Measurements from ENCODE around the gene UCKL1.
"Not testable (repeated sequence)": the region's sequence is repeated elsewhere in the genome, so short reads cannot be mapped to it uniquely, and the experiment has no call there.

The UCKL1 gene

DNA sequence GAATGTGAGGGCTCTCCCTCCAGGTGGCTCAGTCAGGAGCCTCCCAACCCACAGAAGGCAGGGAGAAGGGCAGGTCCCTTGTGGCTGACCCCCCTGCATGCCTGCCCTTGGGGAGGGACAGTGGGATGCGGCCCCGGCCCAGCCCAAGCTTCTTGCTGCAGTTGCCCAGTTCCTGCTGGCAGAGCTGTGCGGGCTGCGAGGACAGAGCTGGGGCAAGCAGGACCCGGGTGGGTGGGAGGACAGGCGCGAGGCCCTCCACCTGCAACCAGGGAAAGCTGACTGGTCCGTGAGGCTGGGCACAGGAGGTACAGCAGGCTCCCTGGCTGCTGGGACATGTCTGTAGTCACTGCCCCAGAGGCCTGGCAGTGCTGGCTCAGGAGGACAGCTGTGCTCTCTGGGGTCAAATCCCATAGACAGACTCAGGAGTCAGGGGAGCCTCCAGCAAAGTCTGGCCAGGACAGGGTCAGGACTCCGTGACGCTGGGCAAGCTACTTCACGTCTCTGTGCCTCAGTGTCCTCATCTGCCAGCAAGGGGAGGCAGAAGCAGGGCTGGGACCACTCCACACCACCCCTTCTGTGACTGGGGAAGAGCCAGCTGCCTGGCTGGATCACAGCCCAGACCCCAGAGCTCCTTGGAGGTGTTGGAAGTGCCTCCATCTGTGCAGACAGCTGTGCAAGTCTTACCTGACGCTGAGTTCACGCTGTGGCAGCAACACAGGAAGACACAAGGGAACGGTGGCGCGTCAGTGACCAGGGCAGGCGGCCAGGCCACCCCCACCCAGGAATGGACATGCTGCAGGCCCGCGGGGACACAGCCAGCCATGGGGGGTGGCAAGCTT, 13.0 kb downstream of the UCKL1 start:
- no peak for FAIRE-seq

DNA sequence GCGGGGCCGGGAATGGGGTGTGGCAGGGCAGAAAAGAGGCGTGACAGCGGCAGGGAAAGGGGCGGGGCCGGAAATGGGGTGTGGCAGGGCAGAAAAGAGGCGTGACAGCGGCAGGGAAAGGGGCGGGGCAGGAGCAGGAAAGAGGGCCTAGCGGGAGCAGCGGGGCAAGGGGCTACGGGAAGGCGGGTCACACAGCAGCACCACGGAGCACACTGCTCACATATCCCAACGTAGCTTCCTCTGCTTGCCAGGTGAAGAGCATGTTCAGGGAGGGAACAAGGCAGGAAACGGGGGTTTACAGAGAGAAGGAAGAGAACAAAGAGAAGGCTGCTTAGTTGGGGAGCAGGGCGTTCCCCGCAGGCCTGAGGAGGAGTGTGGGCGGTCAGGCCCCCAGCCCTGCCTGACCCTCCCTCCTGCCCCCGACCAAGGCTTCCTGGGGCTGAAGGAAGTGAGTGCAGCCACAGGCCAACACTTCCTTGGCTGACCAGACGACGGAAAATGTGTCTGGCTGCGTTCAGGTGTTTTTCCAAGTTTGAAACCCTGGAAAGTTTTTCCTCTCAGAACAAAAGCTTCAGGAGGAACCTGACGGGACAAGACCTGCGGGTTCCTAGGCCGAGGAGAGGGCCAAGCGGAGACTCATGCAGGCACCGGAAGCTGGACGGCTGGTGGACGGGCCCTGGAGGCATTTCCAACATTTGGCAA, 13.8 kb downstream of the UCKL1 start:
- no peak for FAIRE-seq

DNA sequence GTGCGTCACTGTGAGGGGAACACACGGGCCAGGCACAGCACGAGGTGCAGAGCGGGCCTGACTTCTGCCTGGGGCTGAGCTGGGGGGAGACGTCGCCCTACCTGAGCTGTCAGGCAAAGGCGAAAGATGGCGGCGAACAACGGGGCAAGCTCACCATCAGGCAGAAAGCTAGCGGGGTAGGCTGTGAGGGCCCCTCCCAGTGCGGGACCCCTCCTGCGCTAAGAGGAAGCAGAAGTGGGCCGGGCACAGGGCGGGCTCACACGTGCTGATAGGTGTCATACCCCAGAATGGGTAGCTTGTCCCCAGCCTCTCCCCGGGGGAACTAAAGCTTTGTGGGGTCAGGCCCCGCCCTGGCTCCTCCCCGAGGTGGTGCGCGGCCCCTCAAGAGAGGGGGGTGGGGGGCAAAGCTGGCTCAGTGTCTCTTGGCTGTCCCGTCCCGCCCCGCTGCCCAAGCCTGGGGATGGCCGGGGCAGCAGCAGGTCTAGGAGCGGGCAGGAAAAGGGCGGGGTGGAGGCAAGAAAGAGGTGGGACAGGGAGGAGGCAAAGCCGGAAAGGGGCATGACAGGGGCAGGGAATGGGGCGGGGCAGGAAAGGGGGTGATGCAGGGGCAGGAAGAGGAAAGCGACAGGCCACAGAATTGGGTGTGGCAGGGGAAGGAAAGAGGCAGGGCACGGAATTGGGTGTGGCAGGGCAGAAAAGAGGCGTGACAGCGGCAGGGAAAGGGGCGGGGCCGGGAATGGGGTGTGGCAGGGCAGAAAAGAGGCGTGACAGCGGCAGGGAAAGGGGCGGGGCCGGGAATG, 14.7 kb downstream of the UCKL1 start:
- FAIRE-seq: no peak

DNA sequence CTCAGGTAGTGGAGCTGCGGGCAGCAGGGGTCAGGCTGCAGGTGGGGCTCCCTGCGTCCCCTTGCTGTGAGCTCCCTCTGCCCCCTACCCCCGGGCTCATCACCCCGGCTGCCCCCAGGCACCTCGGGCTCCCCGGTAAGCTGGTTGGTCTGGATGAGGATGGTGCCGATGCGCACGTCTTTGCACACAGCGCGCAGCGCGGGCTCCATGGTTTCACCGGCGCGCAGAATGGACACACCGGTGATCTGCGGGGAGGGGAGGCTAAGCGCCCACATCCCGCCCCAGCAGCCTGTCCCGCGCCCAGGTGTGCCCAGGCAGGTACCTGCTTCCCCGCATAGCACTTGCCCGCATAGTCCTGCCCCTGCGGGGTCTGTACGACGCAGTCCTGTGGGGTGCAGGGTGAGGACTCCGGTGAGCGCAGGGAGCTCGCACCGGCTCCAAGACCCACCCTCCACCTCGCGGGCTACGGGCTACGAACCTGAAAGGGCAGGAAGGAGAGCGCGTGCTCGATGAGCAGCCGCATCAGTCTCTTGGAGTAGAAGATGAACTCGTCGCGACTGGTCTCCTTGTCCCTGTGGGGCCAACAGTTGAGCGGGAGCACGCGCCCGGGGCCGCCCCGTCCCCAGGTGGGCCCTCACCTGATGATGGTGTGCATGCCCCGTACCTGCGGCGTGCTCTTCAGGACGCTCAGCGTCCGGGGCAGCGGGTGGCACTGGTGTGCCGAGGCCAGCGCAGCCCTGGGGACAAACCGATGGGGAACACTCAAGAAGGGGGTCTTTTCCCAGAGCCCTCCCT, 15.5 kb downstream of the UCKL1 start:
- FAIRE-seq: no peak

- no peak for FAIRE-seq
Measured at GRCh38 chr20:63940071-63940471, 16.1 kb downstream of the UCKL1 start.

DNA sequence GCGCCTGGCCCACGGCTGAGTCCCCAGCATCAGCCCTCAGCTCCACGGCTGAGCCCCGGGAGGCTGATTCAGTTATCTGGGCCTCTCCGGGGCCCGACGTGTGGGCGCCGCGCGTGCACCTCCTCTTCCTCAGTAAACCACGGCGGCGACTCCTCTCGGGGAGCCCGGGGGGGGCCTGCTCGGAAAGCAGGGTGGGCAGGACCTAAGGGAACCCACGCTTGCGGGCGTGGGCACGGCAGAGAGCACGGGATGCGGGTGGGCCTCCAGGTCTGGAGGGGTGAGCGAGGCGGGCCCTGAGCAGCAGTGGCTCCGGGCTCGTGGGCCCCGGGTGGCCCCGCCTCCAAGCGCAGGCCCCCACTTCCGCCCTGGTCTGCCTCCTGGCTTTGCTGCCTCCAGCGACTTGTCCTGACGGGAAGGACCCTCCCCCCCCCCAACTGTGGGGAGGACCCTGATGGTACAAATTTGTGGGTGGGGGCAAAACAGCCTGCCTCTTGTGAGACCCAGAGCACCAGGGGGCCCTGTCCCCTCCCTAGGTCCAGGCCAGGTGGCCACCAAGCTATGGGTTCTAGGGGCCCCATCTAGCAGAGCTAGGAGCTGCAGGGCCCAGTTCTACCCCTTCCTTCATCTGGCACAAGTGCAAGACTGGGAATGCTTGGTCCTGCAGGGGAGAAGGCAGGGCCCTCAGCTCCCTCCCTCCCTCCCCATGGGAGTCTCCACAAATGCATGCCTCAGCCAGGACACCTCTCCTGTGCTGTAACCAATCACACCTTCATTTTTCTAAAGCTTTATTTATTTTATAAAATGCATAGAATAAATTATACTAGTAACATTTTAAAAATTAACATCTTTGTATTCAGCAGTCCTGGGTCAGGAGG, 16.9 kb downstream of the UCKL1 start:
- FAIRE-seq: no peak

GRCh38 chr20:63937596-63937995, 18.6 kb downstream of the UCKL1 start:
- FAIRE-seq: no peak

DNA sequence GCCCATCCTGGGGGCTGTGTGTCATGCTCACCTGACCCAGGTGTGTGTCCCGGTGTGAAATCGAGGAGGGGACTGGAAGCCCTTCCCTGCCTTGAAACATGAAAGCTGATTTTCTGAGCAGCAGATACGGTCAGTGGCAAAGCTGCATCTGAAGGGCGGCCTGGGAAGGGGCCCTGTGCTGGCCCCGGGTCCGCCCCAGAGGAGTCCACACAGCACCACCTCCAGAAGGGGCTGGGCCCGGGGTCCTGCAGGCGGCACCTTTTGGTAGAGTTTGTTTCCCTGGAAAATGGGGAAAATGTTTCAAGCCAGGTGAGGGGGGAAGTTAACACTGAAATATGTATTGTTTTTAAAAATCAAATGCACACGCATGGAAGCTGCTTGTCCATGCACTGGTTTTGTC, 20.8 kb downstream of the UCKL1 start:
- no peak for FAIRE-seq

- no peak for FAIRE-seq
Measured at GRCh38 chr20:63934271-63935068, 21.7 kb downstream of the UCKL1 start.

GRCh38 chr20:63933646-63934045, 22.6 kb downstream of the UCKL1 start:
- FAIRE-seq: no peak

DNA sequence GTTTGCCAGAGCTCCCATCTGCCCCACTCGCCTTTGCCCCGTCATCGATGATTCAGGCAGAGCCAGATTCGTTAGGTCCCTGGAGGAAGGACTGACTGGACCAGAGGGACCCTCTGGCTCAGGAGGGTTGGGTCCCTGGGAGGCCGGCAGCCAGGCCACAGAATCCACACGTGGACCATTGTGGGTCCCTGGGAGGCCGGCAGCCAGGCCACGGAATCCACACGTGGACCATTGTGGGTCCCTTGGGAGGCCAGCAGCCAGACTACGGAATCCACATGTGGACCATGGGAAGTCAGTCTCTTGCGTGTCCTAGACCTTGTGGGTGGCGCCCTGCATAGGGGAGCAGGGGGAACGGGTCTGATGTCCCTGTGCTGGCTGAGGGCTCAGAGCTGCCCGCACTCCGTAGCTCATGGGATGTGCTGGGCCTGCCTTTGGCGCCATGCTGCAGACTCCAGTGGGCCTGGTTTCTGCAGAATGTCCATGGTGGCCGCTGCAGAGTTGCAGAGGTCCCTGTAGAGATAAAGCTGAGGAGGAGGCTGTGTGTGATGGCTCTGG, 23.5 kb downstream of the UCKL1 start:
- no peak for FAIRE-seq

- no peak for FAIRE-seq
Measured at GRCh38 chr20:63931735-63932134, 24.5 kb downstream of the UCKL1 start.

DNA sequence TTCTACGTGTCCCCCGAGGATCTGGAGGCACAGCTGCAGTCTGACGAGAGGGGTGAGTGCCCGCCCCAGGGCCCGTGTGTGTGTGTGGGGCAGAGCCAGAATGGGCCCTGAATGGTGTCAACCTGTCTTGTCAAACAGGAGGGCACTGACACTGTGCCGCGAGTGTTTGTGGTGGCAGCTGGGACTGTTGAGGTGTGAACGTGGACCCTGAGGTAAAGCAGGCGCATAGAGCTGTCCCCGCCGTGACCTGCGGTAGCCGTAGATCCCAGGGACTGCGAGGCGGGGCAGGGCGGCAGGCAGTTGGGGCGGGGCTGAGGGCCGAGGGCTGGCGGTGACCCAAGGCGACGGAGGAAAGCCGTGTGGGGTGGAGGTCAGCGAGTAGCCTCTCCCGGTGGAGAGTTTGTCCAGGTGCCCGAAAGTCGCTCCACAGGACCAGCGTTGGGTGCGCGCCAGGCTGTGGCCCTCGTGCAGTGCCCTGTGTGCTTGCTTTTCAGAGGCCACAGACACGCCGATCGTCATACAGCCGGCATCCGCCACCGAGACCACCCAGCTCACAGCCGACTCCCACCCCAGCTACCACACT, 25.2 kb downstream of the UCKL1 start:
- FAIRE-seq: no peak

DNA sequence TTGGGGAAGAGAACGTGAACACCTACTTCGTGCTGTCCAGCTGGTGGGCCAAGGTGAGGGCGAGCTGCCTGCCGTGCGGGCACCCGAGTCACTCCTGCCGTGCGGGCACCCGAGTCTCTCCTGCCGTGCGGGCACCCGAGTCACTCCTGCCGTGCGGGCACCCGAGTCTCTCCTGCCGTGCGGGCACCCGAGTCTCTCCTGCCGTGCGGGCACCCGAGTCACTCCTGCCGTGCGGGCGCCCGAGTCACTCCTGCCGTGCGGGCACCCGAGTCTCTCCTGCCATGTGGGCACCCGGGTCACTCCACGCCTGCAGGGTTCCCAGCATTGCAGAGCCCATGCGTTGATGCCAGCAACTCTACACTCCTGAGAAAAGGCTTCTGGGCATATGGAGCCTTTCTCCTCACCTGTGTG, 26.7 kb downstream of the UCKL1 start:
- FAIRE-seq: not testable (repeated sequence)

GRCh38 chr20:63929071-63929470, 27.1 kb downstream of the UCKL1 start:
- no peak for FAIRE-seq

DNA sequence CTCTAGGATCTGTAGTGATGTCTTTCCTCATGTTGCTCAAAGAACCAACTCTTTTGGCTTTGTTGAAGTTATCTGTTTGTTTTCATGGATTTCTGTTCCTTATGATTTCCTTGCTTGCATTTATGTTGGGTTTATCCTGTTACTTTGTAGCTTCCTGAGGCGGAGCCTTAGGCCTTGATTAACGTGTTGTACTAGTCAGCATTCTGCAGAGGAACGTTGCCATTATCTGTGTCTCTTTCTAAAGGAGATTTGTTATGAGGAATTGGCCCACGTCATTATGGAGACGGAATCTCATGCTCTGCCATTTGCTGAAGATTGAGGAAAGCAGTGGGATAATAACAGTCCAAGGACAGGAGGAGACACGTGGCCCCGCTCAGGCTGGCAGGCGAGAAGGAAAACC, 29.9 kb downstream of the UCKL1 start:
- no peak for FAIRE-seq

DNA sequence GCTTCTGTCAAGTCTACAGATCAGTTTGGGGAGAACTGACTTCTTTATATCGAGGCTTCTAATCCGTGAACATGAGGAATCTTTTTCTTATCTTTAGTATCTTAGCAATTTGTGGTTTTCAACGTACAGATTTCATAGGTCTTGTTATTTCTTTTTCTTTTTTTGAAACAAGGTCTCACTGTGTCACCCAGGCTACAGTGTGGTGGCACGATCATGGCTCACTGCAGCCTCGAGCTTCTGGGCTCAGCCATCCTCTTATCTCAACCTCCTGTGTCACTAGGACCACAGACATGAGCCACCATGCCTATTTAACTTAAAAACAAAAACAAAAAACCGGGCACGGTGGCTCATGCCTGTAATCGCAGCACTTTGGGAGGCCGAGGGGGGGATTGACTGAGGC, 32.0 kb downstream of the UCKL1 start:
- FAIRE-seq: no peak

DNA sequence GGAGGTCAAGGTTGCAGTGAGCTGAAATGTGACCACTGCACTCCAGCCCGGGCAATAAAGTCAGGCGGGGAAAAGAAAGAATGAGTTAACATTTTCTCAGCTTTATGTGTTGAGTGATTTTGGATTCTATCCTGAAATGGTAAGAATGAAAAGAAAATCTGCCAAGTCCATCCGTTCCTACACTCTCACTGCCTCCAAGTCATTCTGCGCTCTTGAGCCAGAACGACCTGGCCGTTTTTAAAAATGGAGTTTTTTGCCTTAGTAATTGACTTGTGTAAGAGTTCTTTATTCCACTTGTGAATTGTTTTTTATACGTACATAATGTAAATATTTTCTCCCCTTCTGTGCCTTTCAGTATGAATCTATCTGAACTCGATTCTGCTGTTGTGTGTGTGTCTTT, 32.6 kb downstream of the UCKL1 start:
- no peak for FAIRE-seq

DNA sequence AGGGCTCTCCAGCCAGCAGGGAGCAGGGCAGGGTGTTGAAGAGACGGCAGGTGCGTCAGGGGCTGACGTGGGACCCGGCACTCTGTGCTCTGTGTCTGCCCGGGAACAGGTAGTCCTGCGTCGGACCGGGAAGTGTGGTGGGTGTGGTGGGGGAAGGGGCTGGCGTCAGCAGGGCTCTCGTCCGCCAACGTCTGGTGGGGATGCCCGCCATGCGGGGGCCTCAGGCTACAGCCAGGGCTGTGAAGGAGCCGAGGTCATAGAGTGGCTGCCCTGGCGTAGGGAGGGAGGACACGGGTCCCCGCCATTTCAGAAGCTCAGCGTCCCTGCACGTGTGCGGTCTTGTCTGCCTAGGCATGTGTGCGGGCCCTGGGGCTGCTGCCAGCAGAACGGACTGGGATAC, 36.0 kb downstream of the UCKL1 start:
- no peak for FAIRE-seq

GRCh38 chr20:63919130-63919529, 37.1 kb downstream of the UCKL1 start:
- no peak for FAIRE-seq

Data from A204.1 (cell line).